Endothelial cell of umbilical vein (primary cell): ENCODE data around the gene PLAA. TPM values are rescaled to one million over a fixed set of nuclear protein-coding genes. Genes with fewer than 3 reads are reported as not detected.

Source experiments
- BruUV-seq: library from RNA; stranded (reverse); fragments of 400-500 nt; replicated peaks from 2 replicates; lab custom pipeline; 2021; lab: Mats Ljungman, UMichigan
- CTCF ChIA-PET: fragments of 300-600, 350-600 bp; sonication (Branson Sonifier 250); formaldehyde crosslinking; loops from one replicate; lab custom pipeline; 2021; ENCODE audit warnings: antibody characterized with exemption, inconsistent platforms; lab: Charles Lee
- POLR2A ChIA-PET: fragments of 300-600, 350-600 bp; sonication (Branson Sonifier 250); formaldehyde crosslinking; loops from one replicate; lab custom pipeline; 2021; ENCODE audit warnings: antibody characterized with exemption, inconsistent platforms; lab: Charles Lee
- DNase-seq: peaks from one replicate; pipeline ENCODE4 v3.0.0-alpha.2; 2011; ENCODE audit warnings: low read depth, low spot score
- FAIRE-seq: peaks from 2 replicates; lab custom pipeline; 2011; peaks lifted over from hg19 to GRCh38; lab: Jason Lieb, UNC
- H2AFZ ChIP-seq: 2 replicates; pipeline ENCODE4 v1.6.0; 2012; ENCODE audit warnings: low read depth, low read length, control low read depth, inconsistent platforms
- H3K27ac ChIP-seq: 2 replicates; pipeline ENCODE4 v1.5.1; 2011; ENCODE audit warnings: low read depth, mild to moderate bottlenecking, control low read depth, low read length, moderate library complexity; ENCODE audit not compliant: insufficient read depth
- H3K27me3 ChIP-seq, 2 experiments: 2 replicates each; pipeline versions ENCODE4 v1.6.0 to v1.6.1; 2011; ENCODE audit warnings: low read length in 2 of 2, mixed read lengths in 1 of 2; ENCODE audit not compliant: control insufficient read depth in 2 of 2, insufficient read depth in 2 of 2
- H3K36me3 ChIP-seq, 2 experiments: 2 replicates in 1 of 2; 3 replicates in 1 of 2; pipeline ENCODE4 v1.5.1; 2011; ENCODE audit warnings: low read length in 2 of 2, mild to moderate bottlenecking in 1 of 2, moderate library complexity in 1 of 2; ENCODE audit not compliant: control insufficient read depth in 2 of 2, insufficient read depth in 2 of 2; ENCODE audit errors: extremely low read depth in 1 of 2
- H3K4me1 ChIP-seq: 3 replicates; pipeline ENCODE4 v1.5.1; 2011; ENCODE audit warnings: mild to moderate bottlenecking, low read length; ENCODE audit not compliant: control insufficient read depth, insufficient read depth; ENCODE audit errors: extremely low read depth
- H3K4me2 ChIP-seq: 2 replicates; pipeline ENCODE4 v1.6.1; 2011; ENCODE audit warnings: low read length, control low read depth, mixed read lengths; ENCODE audit not compliant: insufficient read depth
- H3K4me3 ChIP-seq, 3 experiments: fragments of 200-600 bp in 1 of 3; sonication (generic), shearing (Covaris generic) in 1 of 3; replicated peaks in 1 of 3; 2 replicates each; pipeline ENCODE4 v1.5.1; 2011 to 2016; ENCODE audit warnings: control low read depth in 3 of 3, low read length in 3 of 3, mild to moderate bottlenecking in 2 of 3, inconsistent platforms in 1 of 3, low read depth in 1 of 3, moderate library complexity in 1 of 3; ENCODE audit not compliant: insufficient read depth in 1 of 3
- H3K79me2 ChIP-seq: 2 replicates; pipeline ENCODE4 v1.6.0; 2012; ENCODE audit warnings: low read length, inconsistent platforms; ENCODE audit not compliant: control insufficient read depth, insufficient read depth
- H3K9ac ChIP-seq: replicated peaks from 2 replicates; pipeline ENCODE3; 2011; ENCODE audit warnings: low read length, control low read depth; ENCODE audit not compliant: insufficient read depth; ENCODE audit errors: extremely low read depth
- H3K9me1 ChIP-seq: replicated peaks from 3 replicates; pipeline ENCODE4 v1.6.0; 2011; ENCODE audit warnings: mild to moderate bottlenecking, low read length; ENCODE audit not compliant: control insufficient read depth, insufficient read depth; ENCODE audit errors: extremely low read depth
- H3K9me3 ChIP-seq: replicated peaks from 2 replicates; pipeline ENCODE4 v1.5.1; 2012; ENCODE audit warnings: low read length, inconsistent platforms; ENCODE audit not compliant: control insufficient read depth, insufficient read depth
- H4K20me1 ChIP-seq: replicated peaks from 2 replicates; pipeline ENCODE3; 2011; ENCODE audit warnings: mild to moderate bottlenecking, low read length; ENCODE audit not compliant: control insufficient read depth, insufficient read depth; ENCODE audit errors: extremely low read depth
- EZH2 ChIP-seq: IDR thresholded peaks from 2 replicates; pipeline ENCODE4 v1.6.1; 2012; ENCODE audit warnings: borderline replicate concordance, low read depth, mild to moderate bottlenecking, moderate library complexity, low read length, inconsistent platforms; ENCODE audit not compliant: severe bottlenecking
- FOS ChIP-seq: IDR thresholded peaks from 2 replicates; pipeline ENCODE4 v1.6.1; 2011; ENCODE audit warnings: mild to moderate bottlenecking, low read length, moderate library complexity, borderline replicate concordance; ENCODE audit not compliant: insufficient read depth
- GATA2 ChIP-seq: IDR thresholded peaks from 2 replicates; pipeline ENCODE4 v1.7.0; 2011; ENCODE audit warnings: low read depth, mild to moderate bottlenecking, moderate library complexity, mixed read lengths, low read length; ENCODE audit not compliant: insufficient read length, insufficient read depth
- JUN ChIP-seq: IDR thresholded peaks from 2 replicates; pipeline ENCODE4 v1.6.1; 2011; ENCODE audit warnings: borderline replicate concordance, low read depth; ENCODE audit not compliant: insufficient read length, insufficient read depth
- MYC ChIP-seq: IDR thresholded peaks from one replicate; pipeline ENCODE4 v1.6.1; 2011; ENCODE audit warnings: mild to moderate bottlenecking, low read depth, low read length
- POLR2A ChIP-seq: IDR thresholded peaks from 2 replicates; pipeline ENCODE4 v1.6.1; 2012; ENCODE audit warnings: low read depth, mild to moderate bottlenecking, control low read depth, low read length
- POLR2AphosphoS5 ChIP-seq: IDR thresholded peaks from 2 replicates; pipeline ENCODE4 v1.6.1; 2012; ENCODE audit warnings: low read depth, mild to moderate bottlenecking, control low read depth, low read length, moderate library complexity; ENCODE audit not compliant: insufficient read depth
- dilution Hi-C: fragments of 300-500 bp; cut with MboI; formaldehyde crosslinking; loops from one replicate; pipeline ENCODE4 v1.15.0; 2019; ENCODE audit warnings: low sequenced_read_pairs; ENCODE audit not compliant: extremely low pct_ligation_motif_present
- intact Hi-C: fragments of 100-400 bp; cut with micrococcal nuclease; formaldehyde crosslinking; loops from one replicate; pipeline ENCODE4 v1.10.0; 2022
- polyA plus RNA-seq, 4 experiments: library from polyadenylated mRNA; depleted of rRNA in 3 of 4; stranded (reverse) in 3 of 4; unstranded in 1 of 4; fragments of >200 nt; gene quantifications; 2 replicates each; pipeline versions ENCODE4 v1.2.1 to v1.2.3, GENCODE V29; 2011 to 2012; ENCODE audit warnings: missing spikeins in 1 of 4
- total RNA-seq: library from RNA; stranded (reverse); gene quantifications from 2 replicates; pipeline ENCODE4 v1.2.3, GENCODE V29; 2021
- TF ChIP-seq, protein P1 (sequence below): IDR thresholded peaks from 2 replicates; pipeline ENCODE4 v1.6.1; 2011; ENCODE audit not compliant: insufficient read depth, insufficient read length
- TF ChIP-seq, protein P2 (sequence below), 2 donors: IDR thresholded peaks; 1 replicate in 1 of 2; 2 replicates in 1 of 2; pipeline ENCODE4 v1.5.1; 2011; ENCODE audit warnings: low read length in 2 of 2, mild to moderate bottlenecking in 2 of 2, moderate library complexity in 2 of 2, control low read depth in 1 of 2, inconsistent platforms in 1 of 2, low read depth in 1 of 2; ENCODE audit not compliant: insufficient read depth in 1 of 2; ENCODE audit errors: extremely low read depth in 1 of 2

Gene PLAA
- total and polyA plus RNA-seq, 2 donors (not counting 3 experiments of a cell fraction or from before 2014, with no cell fraction given), result 15.6 to 36.9 TPM

DNA sequence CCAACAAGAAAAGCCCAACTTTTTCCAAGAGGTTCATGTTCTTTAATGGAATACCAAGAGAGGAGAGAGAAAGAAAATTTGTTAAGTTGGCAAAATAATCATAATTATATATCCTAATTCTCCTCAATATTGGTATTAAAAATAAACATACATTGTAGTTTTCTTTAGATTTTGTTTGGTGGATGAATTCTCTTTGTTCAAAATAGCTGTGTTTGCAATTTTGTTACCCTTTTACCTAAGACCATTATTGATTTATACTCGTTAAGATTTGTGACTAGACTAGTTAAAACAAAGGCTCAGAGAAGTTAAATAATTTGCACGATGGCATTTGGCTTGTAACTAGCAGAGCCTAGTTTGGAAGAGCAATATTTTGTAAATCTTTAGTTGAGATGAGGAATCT, 48.8 kb upstream of the PLAA start:
- Histone ChIP-seq H3K36me3 (no peaks in the 10 kb centered on the region), H3K4me3 (no peak overlapping the region), H3K27me3 (no peaks in the 10 kb centered on the region), H3K79me2 (no peaks in the 10 kb centered on the region), H3K4me1 (no peaks in the 10 kb centered on the region), H2AFZ (no peak overlapping the region), H3K9me3 (no peaks in the 10 kb centered on the region), H3K27ac (no peak overlapping the region), H3K9me1 (no peaks in the 10 kb centered on the region), H4K20me1 (no peaks in the 10 kb centered on the region), H3K9ac (no peak overlapping the region), H3K4me2 (no peak overlapping the region)
- no peak for DNase-seq
- ChIA-PET POLR2A (no interaction called here), CTCF (no interaction called here)
- no peak for FAIRE-seq
- no peak for TF ChIP-seq EZH2
- TF ChIP-seq JUN, result no peak
- TF ChIP-seq POLR2A, result no peak
- no peak for TF ChIP-seq MYC
- TF ChIP-seq POLR2AphosphoS5, result no peak
- TF ChIP-seq GATA2, result no peak
- TF ChIP-seq, protein P1, sequence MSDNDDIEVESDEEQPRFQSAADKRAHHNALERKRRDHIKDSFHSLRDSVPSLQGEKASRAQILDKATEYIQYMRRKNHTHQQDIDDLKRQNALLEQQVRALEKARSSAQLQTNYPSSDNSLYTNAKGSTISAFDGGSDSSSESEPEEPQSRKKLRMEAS, result no peak
- TF ChIP-seq, protein P2, sequence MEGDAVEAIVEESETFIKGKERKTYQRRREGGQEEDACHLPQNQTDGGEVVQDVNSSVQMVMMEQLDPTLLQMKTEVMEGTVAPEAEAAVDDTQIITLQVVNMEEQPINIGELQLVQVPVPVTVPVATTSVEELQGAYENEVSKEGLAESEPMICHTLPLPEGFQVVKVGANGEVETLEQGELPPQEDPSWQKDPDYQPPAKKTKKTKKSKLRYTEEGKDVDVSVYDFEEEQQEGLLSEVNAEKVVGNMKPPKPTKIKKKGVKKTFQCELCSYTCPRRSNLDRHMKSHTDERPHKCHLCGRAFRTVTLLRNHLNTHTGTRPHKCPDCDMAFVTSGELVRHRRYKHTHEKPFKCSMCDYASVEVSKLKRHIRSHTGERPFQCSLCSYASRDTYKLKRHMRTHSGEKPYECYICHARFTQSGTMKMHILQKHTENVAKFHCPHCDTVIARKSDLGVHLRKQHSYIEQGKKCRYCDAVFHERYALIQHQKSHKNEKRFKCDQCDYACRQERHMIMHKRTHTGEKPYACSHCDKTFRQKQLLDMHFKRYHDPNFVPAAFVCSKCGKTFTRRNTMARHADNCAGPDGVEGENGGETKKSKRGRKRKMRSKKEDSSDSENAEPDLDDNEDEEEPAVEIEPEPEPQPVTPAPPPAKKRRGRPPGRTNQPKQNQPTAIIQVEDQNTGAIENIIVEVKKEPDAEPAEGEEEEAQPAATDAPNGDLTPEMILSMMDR (IDR thresholded peaks at IDR 0.05; ENCODE audit: extremely low read depth in 1 of 2, insufficient read depth in 1 of 2, low read depth in 1 of 2, low read length in 2 of 2), result no peak
- TF ChIP-seq FOS, result no peak
- dilution Hi-C loops, result no loop called here
- intact Hi-C loops, result no loop called here
- BruUV-seq, result no TSS peak
